Neural crest cell (in vitro differentiated cells): Measurements from ENCODE around the gene DAB2IP. TPM values are rescaled to one million over a fixed set of nuclear protein-coding genes. Genes with fewer than 3 reads are reported as not detected.
"Not testable (repeated sequence)": the region's sequence is repeated elsewhere in the genome, so short reads cannot be mapped to it uniquely, and the experiment has no call there.

Experiments
- DNase-seq: peaks from one replicate; pipeline ENCODE4 v3.0.0; 2021; ENCODE audit warnings: low read depth, mixed read lengths, low spot score
- H3K27ac Mint-ChIP-seq: one replicate; pipeline ENCODE4 v1.8.0; 2021; ENCODE audit warnings: mild to moderate bottlenecking, mixed read lengths; ENCODE audit not compliant: unreplicated experiment
- H3K27me3 Mint-ChIP-seq: 2 replicates; pipeline ENCODE4 v1.8.0; 2021; ENCODE audit warnings: low read depth, mild to moderate bottlenecking, mixed read lengths
- H3K36me3 Mint-ChIP-seq: 2 replicates; pipeline ENCODE4 v1.8.0; 2021; ENCODE audit warnings: low read depth, mild to moderate bottlenecking, mixed read lengths
- H3K4me1 Mint-ChIP-seq: 2 replicates; pipeline ENCODE4 v1.8.0; 2021; ENCODE audit warnings: mixed read lengths
- H3K4me3 Mint-ChIP-seq: one replicate; pipeline ENCODE4 v1.8.0; 2021; ENCODE audit warnings: mild to moderate bottlenecking, mixed read lengths
- H3K9me3 Mint-ChIP-seq: 2 replicates; pipeline ENCODE4 v1.8.0; 2021; ENCODE audit warnings: mixed read lengths
- total RNA-seq: library from RNA; stranded (reverse); gene quantifications from 2 replicates; pipeline ENCODE4 v1.2.1, GENCODE V29; 2021
- TF ChIP-seq, protein P1 (sequence below): fragments of 200-600 bp; sonication (generic); conservative IDR thresholded peaks from 2 replicates; pipeline ENCODE4 v1.5.0; 2021; ENCODE audit warnings: antibody characterized with exemption, mild to moderate bottlenecking

The DAB2IP gene
- total RNA-seq, 1 donor from 2014 or later = 48.3 TPM

DNA sequence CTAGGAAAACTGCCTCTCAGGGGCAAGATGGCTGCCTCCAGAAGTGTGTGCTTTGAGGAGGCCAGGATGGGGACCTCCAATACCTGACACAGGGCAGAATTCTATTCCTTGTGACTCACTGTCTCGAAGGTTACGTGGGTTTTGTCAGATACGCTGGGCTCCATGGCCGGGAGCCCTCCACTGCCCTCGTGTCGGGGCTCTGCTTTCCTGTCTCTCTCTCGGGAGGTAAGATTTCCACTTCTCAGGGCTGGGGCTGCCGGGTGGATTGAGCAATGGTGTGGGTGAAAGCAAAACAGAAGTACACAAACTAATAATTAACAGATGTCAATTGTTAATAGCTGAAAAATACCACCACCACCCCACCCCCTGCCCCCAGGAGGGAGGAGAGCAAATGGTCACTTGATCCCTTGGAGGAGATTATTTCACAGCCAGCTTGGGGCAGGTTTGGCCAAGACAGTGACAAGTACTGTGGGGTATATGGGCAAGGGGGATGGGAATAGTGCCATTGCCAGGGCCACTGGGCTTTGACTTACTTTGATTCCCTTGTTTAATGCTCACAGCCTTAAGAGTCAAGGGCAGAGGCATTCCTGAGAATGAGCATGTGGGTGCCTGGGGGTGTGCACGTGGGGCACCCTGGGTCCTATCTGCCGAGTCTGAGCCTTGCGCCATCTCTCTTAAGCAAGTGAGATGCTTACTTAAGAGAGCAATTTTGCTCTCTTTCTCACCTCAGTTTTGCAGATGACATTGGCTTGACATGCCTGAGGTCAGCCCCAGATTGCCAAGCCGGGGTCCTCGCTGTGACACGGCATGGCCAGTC lies 28.8 kb upstream of the DAB2IP start:
- TF ChIP-seq, protein P1, sequence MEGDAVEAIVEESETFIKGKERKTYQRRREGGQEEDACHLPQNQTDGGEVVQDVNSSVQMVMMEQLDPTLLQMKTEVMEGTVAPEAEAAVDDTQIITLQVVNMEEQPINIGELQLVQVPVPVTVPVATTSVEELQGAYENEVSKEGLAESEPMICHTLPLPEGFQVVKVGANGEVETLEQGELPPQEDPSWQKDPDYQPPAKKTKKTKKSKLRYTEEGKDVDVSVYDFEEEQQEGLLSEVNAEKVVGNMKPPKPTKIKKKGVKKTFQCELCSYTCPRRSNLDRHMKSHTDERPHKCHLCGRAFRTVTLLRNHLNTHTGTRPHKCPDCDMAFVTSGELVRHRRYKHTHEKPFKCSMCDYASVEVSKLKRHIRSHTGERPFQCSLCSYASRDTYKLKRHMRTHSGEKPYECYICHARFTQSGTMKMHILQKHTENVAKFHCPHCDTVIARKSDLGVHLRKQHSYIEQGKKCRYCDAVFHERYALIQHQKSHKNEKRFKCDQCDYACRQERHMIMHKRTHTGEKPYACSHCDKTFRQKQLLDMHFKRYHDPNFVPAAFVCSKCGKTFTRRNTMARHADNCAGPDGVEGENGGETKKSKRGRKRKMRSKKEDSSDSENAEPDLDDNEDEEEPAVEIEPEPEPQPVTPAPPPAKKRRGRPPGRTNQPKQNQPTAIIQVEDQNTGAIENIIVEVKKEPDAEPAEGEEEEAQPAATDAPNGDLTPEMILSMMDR = no peak
- Mint-ChIP-seq H3K36me3 (no peaks in the 10 kb centered on the region), H3K9me3 (no peaks in the 10 kb centered on the region), H3K4me3 (no peak overlapping the region), H3K27ac (no peak overlapping the region), H3K27me3 (no peaks in the 10 kb centered on the region), H3K4me1 (peaks cover 17% of the 10 kb centered on the region)
- no peak for DNase-seq

DNA sequence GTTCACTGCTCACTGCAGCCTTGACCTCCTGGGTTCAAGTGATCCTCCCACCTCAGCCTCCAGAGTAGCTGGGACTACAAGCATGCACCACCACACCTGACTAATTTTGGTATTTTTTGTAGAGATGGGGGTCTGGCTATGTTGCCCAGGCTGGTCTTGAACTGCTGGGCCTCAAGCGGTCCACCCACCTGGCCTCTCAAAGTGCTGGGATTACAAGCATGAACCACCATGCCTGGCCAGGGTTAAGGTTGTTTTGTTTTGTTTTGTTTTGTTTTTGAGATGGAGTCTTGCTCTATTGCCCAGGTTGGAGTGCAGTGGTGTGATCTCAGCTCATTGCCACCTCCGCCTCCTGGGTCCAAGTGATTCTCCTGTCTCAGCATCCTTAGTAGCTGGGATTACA lies 28.0 kb upstream of the DAB2IP start:
- not testable (repeated sequence) for H3K9me3 Mint-ChIP-seq, H3K4me3 Mint-ChIP-seq, H3K36me3 Mint-ChIP-seq, H3K27ac Mint-ChIP-seq, H3K27me3 Mint-ChIP-seq, DNase-seq
- H3K4me1 Mint-ChIP-seq = peaks cover 21% of the 10 kb centered on the region

DNA sequence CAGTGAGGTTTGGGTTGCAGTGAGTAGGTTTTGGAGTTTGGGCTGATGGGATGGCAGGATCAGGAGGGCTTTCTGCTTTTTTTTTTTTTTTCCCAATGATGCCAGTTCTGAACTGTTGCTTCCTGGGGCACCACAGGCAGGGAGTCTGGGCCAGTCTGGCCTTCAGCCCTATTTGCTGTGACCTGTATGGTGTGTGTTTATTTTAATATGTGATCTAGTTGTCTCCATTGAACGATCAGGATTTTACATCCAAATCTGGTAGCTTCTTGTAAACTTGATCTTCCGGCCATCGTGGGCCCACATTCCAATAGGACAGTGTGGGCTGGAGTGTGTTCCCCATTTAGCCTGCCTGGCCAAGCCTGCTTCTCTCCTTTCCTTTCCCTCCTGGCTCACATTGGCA lies 25.8 kb upstream of the DAB2IP start:
- TF ChIP-seq, protein P1 = no peak
- H3K27me3 Mint-ChIP-seq = no peaks in the 10 kb centered on the region
- H3K9me3 Mint-ChIP-seq = no peaks in the 10 kb centered on the region
- peaks cover 21% of the 10 kb centered on the region for H3K4me1 Mint-ChIP-seq
- no peak for DNase-seq
- H3K27ac Mint-ChIP-seq = no peak overlapping the region
- H3K36me3 Mint-ChIP-seq = no peaks in the 10 kb centered on the region
- H3K4me3 Mint-ChIP-seq = no peak overlapping the region

DNA sequence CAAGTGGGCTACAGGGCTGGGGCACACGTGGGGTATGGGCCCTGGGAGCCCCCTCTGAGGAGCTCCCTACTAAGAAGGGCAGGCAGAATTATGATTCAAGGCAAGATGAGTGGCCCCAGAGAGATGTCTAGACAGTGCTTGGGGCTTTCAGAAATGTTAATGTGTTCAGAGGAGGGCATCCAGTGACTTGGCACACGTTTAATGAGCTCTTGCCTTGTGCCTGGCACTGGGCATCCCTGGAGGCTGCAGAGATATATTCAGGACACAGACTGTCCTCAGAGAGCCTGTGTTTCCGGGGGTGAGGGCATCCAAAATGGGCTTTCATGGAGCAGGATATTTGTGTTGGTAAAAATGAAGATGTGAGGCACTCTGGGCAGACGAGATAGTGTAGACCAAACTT lies 25.4 kb upstream of the DAB2IP start:
- TF ChIP-seq, protein P1 = no peak
- Mint-ChIP-seq H3K27me3 (no peaks in the 10 kb centered on the region), H3K27ac (no peak overlapping the region), H3K4me1 (peaks cover 19% of the 10 kb centered on the region), H3K9me3 (no peaks in the 10 kb centered on the region), H3K36me3 (no peaks in the 10 kb centered on the region), H3K4me3 (no peak overlapping the region)
- no peak for DNase-seq

DNA sequence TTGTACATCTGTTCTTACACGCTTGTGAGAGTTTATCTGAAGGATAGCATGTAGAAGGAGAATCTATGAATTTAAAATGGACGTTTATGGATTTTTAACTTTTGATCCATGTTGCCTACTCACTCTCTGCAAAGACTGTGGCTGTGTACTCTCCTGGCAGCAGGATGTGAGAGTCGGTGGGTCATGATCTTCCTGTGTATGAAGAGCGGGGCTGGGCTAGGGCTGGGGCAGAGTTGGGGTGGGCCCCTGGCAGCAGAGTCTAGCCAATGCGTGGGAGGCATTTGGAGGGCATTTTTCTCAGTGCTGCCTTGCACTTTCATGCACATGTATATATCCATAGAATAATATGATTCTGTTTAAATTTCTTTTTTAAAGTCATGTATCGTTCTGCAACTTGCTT lies 24.0 kb upstream of the DAB2IP start:
- peaks cover 28% of the 10 kb centered on the region for H3K4me1 Mint-ChIP-seq
- H3K9me3 Mint-ChIP-seq = no peaks in the 10 kb centered on the region
- no peak overlapping the region for H3K27ac Mint-ChIP-seq
- TF ChIP-seq, protein P1 = no peak
- no peaks in the 10 kb centered on the region for H3K27me3 Mint-ChIP-seq
- H3K4me3 Mint-ChIP-seq = no peak overlapping the region
- no peak for DNase-seq
- no peaks in the 10 kb centered on the region for H3K36me3 Mint-ChIP-seq

DNA sequence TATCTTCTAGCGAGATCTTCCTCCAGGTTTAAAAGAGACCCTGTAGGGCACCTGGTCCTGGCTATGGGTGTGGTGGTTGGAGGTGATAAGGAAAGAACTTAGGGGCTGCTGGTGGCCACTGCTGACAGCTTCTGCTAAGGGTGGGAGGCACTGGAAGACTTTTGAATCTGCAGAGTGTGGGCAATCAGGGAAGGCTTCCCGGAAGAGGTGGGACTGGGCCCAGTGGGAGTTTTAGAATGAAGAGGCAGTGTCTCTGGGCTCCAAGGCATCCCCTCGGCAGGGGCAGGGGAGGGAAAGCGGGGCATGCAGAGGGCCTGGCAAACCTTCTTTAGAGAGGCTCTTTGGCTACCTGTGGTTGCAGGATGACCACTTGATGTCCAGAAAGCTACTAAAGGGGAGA lies 23.0 kb upstream of the DAB2IP start:
- no peaks in the 10 kb centered on the region for H3K27me3 Mint-ChIP-seq
- H3K36me3 Mint-ChIP-seq = no peaks in the 10 kb centered on the region
- H3K4me1 Mint-ChIP-seq = peaks cover 38% of the 10 kb centered on the region
- no peaks in the 10 kb centered on the region for H3K9me3 Mint-ChIP-seq
- no peak overlapping the region for H3K4me3 Mint-ChIP-seq
- DNase-seq = no peak
- H3K27ac Mint-ChIP-seq = peak overlapping the region; percentile 75
- TF ChIP-seq, protein P1 = no peak
